Gastroesophageal sphincter (tissue), 3 donors: ENCODE results near the gene WNT3.

Experiments used
- CTCF ChIP-seq, 4 experiments: fragments of 200-600 bp in 2 of 4; fragments of 450-650 bp in 2 of 4; sonication (generic) in 1 of 4; IDR thresholded peaks; one replicate each; pipeline ENCODE4 v1.5.1; 2017 to 2019; ENCODE audit warnings: antibody characterized with exemption in 4 of 4, mild to moderate bottlenecking in 2 of 4, moderate library complexity in 2 of 4
- EP300 ChIP-seq: sonication (generic); formaldehyde crosslinking; IDR thresholded peaks from one replicate; pipeline ENCODE4 v1.6.1; 2017; ENCODE audit warnings: antibody characterized with exemption, mild to moderate bottlenecking
- POLR2A ChIP-seq, 2 donors: fragments of 450-650 bp; IDR thresholded peaks; one replicate each; pipeline ENCODE4 v1.6.1; 2017; ENCODE audit warnings: antibody characterized with exemption in 2 of 2, mild to moderate bottlenecking in 2 of 2, moderate library complexity in 1 of 2
- POLR2AphosphoS5 ChIP-seq: sonication (generic); formaldehyde crosslinking; IDR thresholded peaks from one replicate; pipeline ENCODE4 v1.6.1; 2017; ENCODE audit warnings: antibody characterized with exemption

DNA sequence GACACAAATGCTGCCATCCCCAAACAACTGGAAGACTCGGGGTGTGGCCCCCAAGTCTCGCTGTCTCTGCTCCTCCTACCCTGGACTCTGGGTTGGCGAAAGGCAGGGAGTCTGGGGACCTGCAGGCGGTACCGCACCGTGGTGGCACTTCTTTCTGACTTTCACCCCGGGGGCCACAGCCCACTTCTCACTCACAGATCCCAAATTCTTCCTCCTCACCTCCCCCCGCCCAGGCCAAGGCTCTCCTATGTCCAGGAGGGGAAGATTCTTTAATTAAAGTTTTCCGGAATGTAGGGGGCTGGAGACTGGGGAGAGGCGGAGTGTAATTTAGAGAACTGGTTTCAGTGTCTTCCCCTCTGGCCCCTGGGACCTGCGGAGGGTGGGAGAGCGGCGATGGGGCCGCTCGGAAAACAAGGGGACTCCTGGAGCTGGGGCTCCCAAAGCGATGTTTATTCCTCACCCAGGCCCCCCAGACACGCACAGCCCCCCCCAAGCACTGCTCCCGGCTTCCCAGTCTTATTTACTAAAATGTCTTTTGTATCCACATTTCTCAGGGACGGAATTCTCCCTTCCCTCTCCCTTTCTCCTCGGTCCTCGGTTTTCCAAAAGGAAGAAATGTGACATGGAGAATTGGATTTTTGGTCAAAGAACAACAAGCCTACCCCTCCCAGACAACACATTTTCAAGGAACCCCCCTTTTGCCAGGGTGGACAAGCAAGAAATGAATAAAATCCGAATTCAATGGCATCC, 1.2 kb downstream of the WNT3 start:
- TF ChIP-seq CTCF (IDR thresholded peaks at IDR 0.05), result no peak
- no peak for TF ChIP-seq EP300
- no peak for TF ChIP-seq POLR2AphosphoS5
- no peak for TF ChIP-seq POLR2A (IDR thresholded peaks at IDR 0.05)
